Right lobe of liver (tissue), 6 donors: Measurements from ENCODE around the gene CCDC43. TPM values are rescaled to one million over a fixed set of nuclear protein-coding genes. Genes with fewer than 3 reads are reported as not detected.

Source experiments
- ATAC-seq, 4 donors: fragments of 200-7000 bp; cut with Tn5 transposase; one replicate each; pipeline ENCODE4 v1.9.1; 2020; ENCODE audit warnings: mild to moderate bottlenecking in 4 of 4, moderate library complexity in 4 of 4
- DNase-seq, 3 donors: peaks; one replicate each; pipeline ENCODE4 v3.0.0-alpha.2; 2020
- H3K27ac ChIP-seq, 3 donors: fragments of 200-600 bp; one replicate each; pipeline ENCODE4 v1.8.0; 2022
- H3K27me3 ChIP-seq, 2 donors: fragments of 200-600 bp; one replicate each; pipeline ENCODE4 v1.8.0; 2022
- H3K36me3 ChIP-seq, 4 donors: fragments of 200-600 bp; sonication (generic) in 1 of 4; one replicate each; pipeline versions ENCODE4 v1.5.1 to v1.8.0; 2017 to 2022; ENCODE audit warnings: control low read depth in 1 of 4
- H3K4me1 ChIP-seq, 4 donors: fragments of 200-600 bp; sonication (generic) in 1 of 4; one replicate each; pipeline versions ENCODE4 v1.5.1 to v1.8.0; 2017 to 2022; ENCODE audit warnings: control low read depth in 1 of 4
- H3K4me3 ChIP-seq, 3 donors: fragments of 200-600 bp; one replicate each; pipeline ENCODE4 v1.8.0; 2022
- H3K9me3 ChIP-seq, 4 donors: fragments of 200-600 bp; sonication (generic) in 1 of 4; one replicate each; pipeline versions ENCODE4 v1.5.1 to v1.8.0; 2017 to 2022; ENCODE audit warnings: control low read depth in 1 of 4
- POLR2A ChIP-seq: fragments of 450-650 bp; IDR thresholded peaks from one replicate; pipeline ENCODE4 v1.6.1; 2017; ENCODE audit warnings: antibody characterized with exemption, mild to moderate bottlenecking
- WGBS: methylation state at CpG from one replicate; pipeline ENCODE4 v1.1.6; 2018; ENCODE audit warnings: low coverage, low lambda C conversion rate; ENCODE audit not compliant: insufficient coverage; ENCODE audit errors: missing lambda C conversion rate; 5-methylcytosine and 5-hydroxymethylcytosine counted together
- intact Hi-C, 2 donors: fragments of 100-400 bp; cut with DNase I; formaldehyde crosslinking; loops; one replicate each; pipeline versions ENCODE4 v1.11.2 to v1.14.1; 2022
- total RNA-seq, 6 experiments: library from RNA; depleted of rRNA in 2 of 6; stranded (reverse); fragments of >200 nt in 2 of 6; fragmentation: NEBNext Ultra II Directional in 3 of 6; extraction: Animal tissue kit (Norgen Biotek cat#: 25700) in 3 of 6; gene quantifications; one replicate each; pipeline versions ENCODE4 v1.1.0 to v1.2.4, GENCODE V29; 2016 to 2023
- TF ChIP-seq, protein P1 (sequence below), 4 donors: fragments of 200-600 bp in 3 of 4; fragments of 450-650 bp in 1 of 4; IDR thresholded peaks; one replicate each; pipeline versions ENCODE4 v1.5.1 to v1.8.0; 2016 to 2022; ENCODE audit warnings: antibody characterized with exemption in 4 of 4, mild to moderate bottlenecking in 2 of 4
- donor health status: DM: no; HTN: yes; CAD: no.
- donor health status: DM: no; HTN: no; CAD: no.
- donor health status: DM: no; HTN: no; CAD: no.
- donor health status: DM: no; HTN: yes; CAD: no.
- donor health status: DM: no; HTN: yes; CAD: no.

Gene CCDC43
- total RNA-seq, 6 experiments from 2014 or later, result 4.5 to 8.4 (median 5.6) TPM

- Histone ChIP-seq H3K9me3 (no peaks in the 10 kb centered on the region), H3K36me3 (no peaks in the 10 kb centered on the region), H3K4me1 (no peaks in the 10 kb centered on the region), H3K27ac (no peak overlapping the region), H3K27me3 (no peaks in the 10 kb centered on the region), H3K4me3 (no peak overlapping the region)
- ATAC-seq (no peak), DNase-seq (no peak)
- no peak for TF ChIP-seq POLR2A
- TF ChIP-seq, protein P1, sequence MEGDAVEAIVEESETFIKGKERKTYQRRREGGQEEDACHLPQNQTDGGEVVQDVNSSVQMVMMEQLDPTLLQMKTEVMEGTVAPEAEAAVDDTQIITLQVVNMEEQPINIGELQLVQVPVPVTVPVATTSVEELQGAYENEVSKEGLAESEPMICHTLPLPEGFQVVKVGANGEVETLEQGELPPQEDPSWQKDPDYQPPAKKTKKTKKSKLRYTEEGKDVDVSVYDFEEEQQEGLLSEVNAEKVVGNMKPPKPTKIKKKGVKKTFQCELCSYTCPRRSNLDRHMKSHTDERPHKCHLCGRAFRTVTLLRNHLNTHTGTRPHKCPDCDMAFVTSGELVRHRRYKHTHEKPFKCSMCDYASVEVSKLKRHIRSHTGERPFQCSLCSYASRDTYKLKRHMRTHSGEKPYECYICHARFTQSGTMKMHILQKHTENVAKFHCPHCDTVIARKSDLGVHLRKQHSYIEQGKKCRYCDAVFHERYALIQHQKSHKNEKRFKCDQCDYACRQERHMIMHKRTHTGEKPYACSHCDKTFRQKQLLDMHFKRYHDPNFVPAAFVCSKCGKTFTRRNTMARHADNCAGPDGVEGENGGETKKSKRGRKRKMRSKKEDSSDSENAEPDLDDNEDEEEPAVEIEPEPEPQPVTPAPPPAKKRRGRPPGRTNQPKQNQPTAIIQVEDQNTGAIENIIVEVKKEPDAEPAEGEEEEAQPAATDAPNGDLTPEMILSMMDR (IDR thresholded peaks at IDR 0.05), result no peak
- intact Hi-C loops, result no loop called here
- WGBS, result 54% methylated on average over 4 of the region's 8 CpGs
These were observed 36.8 kb downstream of the CCDC43 start for GRCh38 chr17:44652727-44653126.

DNA sequence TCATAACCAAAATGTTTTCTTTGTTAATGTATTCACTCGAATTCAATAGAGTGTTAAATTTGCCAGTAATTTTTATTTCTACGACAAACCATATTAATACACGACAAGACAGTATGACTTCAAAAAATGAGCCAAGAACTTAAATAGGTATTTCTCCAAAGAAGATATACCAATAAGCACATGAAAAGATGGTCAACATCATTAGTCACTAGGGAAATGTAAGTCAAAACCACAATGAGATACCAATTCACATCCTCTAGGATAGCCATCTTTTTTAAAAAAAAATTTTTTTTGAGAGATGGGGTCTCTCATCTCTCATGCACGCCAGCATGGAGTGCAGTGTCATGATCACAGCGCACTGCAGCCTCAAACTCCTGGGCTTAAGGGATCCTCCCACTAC is 38.3 kb downstream of the CCDC43 start:
- intact Hi-C loops, result no loop called here
- H3K27ac ChIP-seq, result no peak overlapping the region
- WGBS, result 61% methylated on average over 3 of the region's 5 CpGs
- H3K4me3 ChIP-seq, result no peak overlapping the region
- H3K36me3 ChIP-seq, result no peaks in the 10 kb centered on the region
- H3K27me3 ChIP-seq, result no peaks in the 10 kb centered on the region
- ATAC-seq (no peak), DNase-seq (no peak)
- TF ChIP-seq, protein P1 (IDR thresholded peaks at IDR 0.05), result no peak
- TF ChIP-seq POLR2A, result no peak
- no peaks in the 10 kb centered on the region for H3K4me1 ChIP-seq
- no peaks in the 10 kb centered on the region for H3K9me3 ChIP-seq

GRCh38 chr17:44648963-44649362 is 40.6 kb downstream of the CCDC43 start:
- H3K27ac ChIP-seq, result no peak overlapping the region
- TF ChIP-seq, protein P1 (IDR thresholded peaks at IDR 0.05), result no peak
- no peak for TF ChIP-seq POLR2A
- intact Hi-C loops, result no loop called here
- no CpG with 5 or more reads among the region's 2 CpGs for WGBS
- no peaks in the 10 kb centered on the region for H3K36me3 ChIP-seq
- no peaks in the 10 kb centered on the region for H3K27me3 ChIP-seq
- DNase-seq (no peak), ATAC-seq (no peak)
- H3K4me3 ChIP-seq, result no peak overlapping the region
- no peaks in the 10 kb centered on the region for H3K9me3 ChIP-seq
- no peaks in the 10 kb centered on the region for H3K4me1 ChIP-seq

- no peaks in the 10 kb centered on the region for H3K9me3 ChIP-seq
These were observed 41.8 kb downstream of the CCDC43 start for GRCh38 chr17:44647736-44648135.

More at GRCh38 chr17:44647736-44648135, 41.8 kb downstream of the CCDC43 start:
- no peak for ATAC-seq
- Histone ChIP-seq H3K4me3 (no peak overlapping the region), H3K36me3 (no peaks in the 10 kb centered on the region), H3K27ac (no peak overlapping the region), H3K27me3 (no peaks in the 10 kb centered on the region), H3K4me1 (no peaks in the 10 kb centered on the region)
- TF ChIP-seq, protein P1 (IDR thresholded peaks at IDR 0.05), result no peak
- TF ChIP-seq POLR2A, result no peak
- DNase-seq, result no peak
- intact Hi-C loops, result no loop called here
